SK-N-SH (cell line): Measurements from ENCODE around the gene C2CD3.

Experiments used
- CHD2 ChIP-seq: fragments of 150-350 bp; IDR thresholded peaks from 2 replicates; pipeline ENCODE4 v1.6.1; 2018; ENCODE audit warnings: low read length; ENCODE audit not compliant: partially characterized antibody
- EP300 ChIP-seq, 2 experiments: IDR thresholded peaks; 2 replicates each; pipeline versions ENCODE4 v1.4.0 to v1.6.1; 2012; ENCODE audit warnings: borderline replicate concordance in 1 of 2, low read depth in 1 of 2, low read length in 1 of 2
- FOXJ3 ChIP-seq: sonication (generic); formaldehyde crosslinking; IDR thresholded peaks from 2 replicates; pipeline ENCODE4 v1.5.1; 2020; ENCODE audit warnings: mild to moderate bottlenecking, missing genetic modification reagents
- GABPA ChIP-seq: IDR thresholded peaks from 2 replicates; pipeline ENCODE4 v1.4.0; 2012; ENCODE audit warnings: low read depth, mild to moderate bottlenecking
- JUND ChIP-seq: IDR thresholded peaks from 2 replicates; pipeline ENCODE4 v1.4.0; 2012
- POLR2AphosphoS5 ChIP-seq: IDR thresholded peaks from 2 replicates; pipeline ENCODE4 v1.6.1; 2012; ENCODE audit warnings: low read depth, low read length
- RAD21 ChIP-seq: IDR thresholded peaks from 2 replicates; pipeline ENCODE4 v1.6.1; 2012; ENCODE audit warnings: mild to moderate bottlenecking, low read length
- RFX5 ChIP-seq: IDR thresholded peaks from 2 replicates; pipeline ENCODE4 v1.6.1; 2012; ENCODE audit warnings: mild to moderate bottlenecking, improper control_type of control experiment, low read length
- SMC3 ChIP-seq: IDR thresholded peaks from 2 replicates; pipeline ENCODE4 v1.6.1; 2012; ENCODE audit warnings: low read depth, low read length, improper control_type of control experiment
- TF ChIP-seq, protein P1 (sequence below): fragments of 200-600 bp; sonication (generic); IDR thresholded peaks from 2 replicates; pipeline ENCODE4 v1.6.1; 2017; ENCODE audit warnings: antibody characterized with exemption, mild to moderate bottlenecking, moderate library complexity
- TF ChIP-seq, protein P2 (sequence below): fragments of 150-350 bp; IDR thresholded peaks from 2 replicates; pipeline ENCODE4 v1.6.1; 2017; ENCODE audit warnings: antibody characterized with exemption, low read length, low read depth, borderline replicate concordance
- TF ChIP-seq, protein P3 (sequence below): IDR thresholded peaks from 2 replicates; pipeline ENCODE4 v1.4.0; 2012; ENCODE audit warnings: low read depth

DNA sequence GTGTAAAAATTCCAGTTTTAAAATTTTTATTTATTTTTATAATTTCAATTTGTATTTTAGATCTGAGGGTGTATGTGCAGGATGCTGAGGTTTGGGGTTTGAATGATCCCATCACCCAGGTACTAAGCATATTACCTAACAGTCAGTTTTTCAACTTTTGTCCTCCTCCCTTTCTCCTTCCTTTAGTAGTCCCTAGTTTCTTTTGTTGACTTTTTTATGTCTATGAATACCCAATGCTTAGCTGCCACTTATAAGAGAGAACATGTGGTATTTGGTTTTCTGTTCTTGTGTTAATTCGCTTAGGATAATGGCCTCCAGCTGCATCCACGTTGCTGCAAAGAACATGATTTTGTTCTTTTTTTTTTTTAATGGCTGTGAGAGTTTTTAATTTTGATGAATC lies 126.3 kb downstream of the C2CD3 start:
- TF ChIP-seq SMC3 = no peak
- TF ChIP-seq RAD21 = no peak
- TF ChIP-seq, protein P1, sequence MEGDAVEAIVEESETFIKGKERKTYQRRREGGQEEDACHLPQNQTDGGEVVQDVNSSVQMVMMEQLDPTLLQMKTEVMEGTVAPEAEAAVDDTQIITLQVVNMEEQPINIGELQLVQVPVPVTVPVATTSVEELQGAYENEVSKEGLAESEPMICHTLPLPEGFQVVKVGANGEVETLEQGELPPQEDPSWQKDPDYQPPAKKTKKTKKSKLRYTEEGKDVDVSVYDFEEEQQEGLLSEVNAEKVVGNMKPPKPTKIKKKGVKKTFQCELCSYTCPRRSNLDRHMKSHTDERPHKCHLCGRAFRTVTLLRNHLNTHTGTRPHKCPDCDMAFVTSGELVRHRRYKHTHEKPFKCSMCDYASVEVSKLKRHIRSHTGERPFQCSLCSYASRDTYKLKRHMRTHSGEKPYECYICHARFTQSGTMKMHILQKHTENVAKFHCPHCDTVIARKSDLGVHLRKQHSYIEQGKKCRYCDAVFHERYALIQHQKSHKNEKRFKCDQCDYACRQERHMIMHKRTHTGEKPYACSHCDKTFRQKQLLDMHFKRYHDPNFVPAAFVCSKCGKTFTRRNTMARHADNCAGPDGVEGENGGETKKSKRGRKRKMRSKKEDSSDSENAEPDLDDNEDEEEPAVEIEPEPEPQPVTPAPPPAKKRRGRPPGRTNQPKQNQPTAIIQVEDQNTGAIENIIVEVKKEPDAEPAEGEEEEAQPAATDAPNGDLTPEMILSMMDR = no peak
- no peak for TF ChIP-seq RFX5
- TF ChIP-seq GABPA = no peak
- no peak for TF ChIP-seq EP300 (IDR thresholded peaks at IDR 0.05; ENCODE audit: borderline replicate concordance in 1 of 2, low read depth in 1 of 2, low read length in 1 of 2)
- no peak for TF ChIP-seq JUND
- no peak for TF ChIP-seq POLR2AphosphoS5
- TF ChIP-seq FOXJ3 (CRISPR knock-in tag) = no peak
- no peak for TF ChIP-seq CHD2
- TF ChIP-seq, protein P2, sequence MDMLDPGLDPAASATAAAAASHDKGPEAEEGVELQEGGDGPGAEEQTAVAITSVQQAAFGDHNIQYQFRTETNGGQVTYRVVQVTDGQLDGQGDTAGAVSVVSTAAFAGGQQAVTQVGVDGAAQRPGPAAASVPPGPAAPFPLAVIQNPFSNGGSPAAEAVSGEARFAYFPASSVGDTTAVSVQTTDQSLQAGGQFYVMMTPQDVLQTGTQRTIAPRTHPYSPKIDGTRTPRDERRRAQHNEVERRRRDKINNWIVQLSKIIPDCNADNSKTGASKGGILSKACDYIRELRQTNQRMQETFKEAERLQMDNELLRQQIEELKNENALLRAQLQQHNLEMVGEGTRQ = no peak
- TF ChIP-seq, protein P3, sequence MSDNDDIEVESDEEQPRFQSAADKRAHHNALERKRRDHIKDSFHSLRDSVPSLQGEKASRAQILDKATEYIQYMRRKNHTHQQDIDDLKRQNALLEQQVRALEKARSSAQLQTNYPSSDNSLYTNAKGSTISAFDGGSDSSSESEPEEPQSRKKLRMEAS = no peak
